K562 (cell line): Measurements from ENCODE around the gene PHF19. TPM values are rescaled to one million over a fixed set of nuclear protein-coding genes. Genes with fewer than 3 reads are reported as not detected.
A peak's percentile ranks its signal among the peaks of the same experiment; 100 is the strongest.

Experiments used
- ATAC-seq: fragments of 200-7000 bp; cut with Tn5 transposase; 3 replicates; pipeline ENCODE4 v1.9.1; 2020; ENCODE audit warnings: moderate library complexity
- BruUV-seq: library from RNA; stranded (reverse); fragments of 400-500 nt; replicated peaks from 2 replicates; lab custom pipeline; 2021; lab: Mats Ljungman, UMichigan
- CTCF ChIA-PET: fragments of 300-600 bp; formaldehyde crosslinking; extraction: SDS; loops from one replicate; lab custom pipeline; 2021; ENCODE audit warnings: low intra/inter-chr PET ratio; lab: Yijun Ruan, JAX
- POLR2A ChIA-PET: fragments of 300-600, 350-650 bp; sonication (Branson Sonifier 250); formaldehyde crosslinking; extraction: SDS; loops from one replicate; lab custom pipeline; 2021; ENCODE audit warnings: antibody characterized with exemption, inconsistent platforms; lab: Yijun Ruan, JAX
- DNase-seq, 4 experiments: peaks; one replicate each; pipeline versions ENCODE4 v3.0.0 to v3.0.0-alpha.2; 2011 to 2018; ENCODE audit warnings: low spot score in 3 of 4, mixed read lengths in 3 of 4; ENCODE audit errors: extremely low read depth in 1 of 4
- FAIRE-seq: peaks from 2 replicates; lab custom pipeline; 2011; peaks lifted over from hg19 to GRCh38; lab: Jason Lieb, UNC
- H2AFZ ChIP-seq: 2 replicates; pipeline ENCODE4 v1.6.0; 2011; ENCODE audit warnings: low read depth, low read length, control low read depth, inconsistent platforms
- H3K27ac ChIP-seq: fragments of 200-600 bp; 3 replicates; pipeline ENCODE4 v1.8.0; 2011; ENCODE audit warnings: low read depth, mild to moderate bottlenecking, control low read depth, inconsistent platforms, low read length, moderate library complexity, mixed read lengths; ENCODE audit errors: extremely low read depth
- H3K27me3 ChIP-seq, 2 experiments: fragments of 300-600 bp in 1 of 2; 2 replicates in 1 of 2; 3 replicates in 1 of 2; pipeline versions ENCODE4 v1.6.0 to v1.8.0; 2011; ENCODE audit warnings: inconsistent platforms in 2 of 2, low read length in 2 of 2, mild to moderate bottlenecking in 1 of 2, mixed read lengths in 1 of 2, moderate library complexity in 1 of 2; ENCODE audit not compliant: control insufficient read depth in 2 of 2, insufficient read depth in 2 of 2
- H3K36me3 ChIP-seq: fragments of 300-600 bp; 3 replicates; pipeline ENCODE4 v1.8.0; 2011; ENCODE audit warnings: mild to moderate bottlenecking, low read length, inconsistent platforms; ENCODE audit not compliant: control insufficient read depth, insufficient read depth
- H3K4me1 ChIP-seq, 2 experiments: fragments of 200-600 bp in 1 of 2; replicated peaks in 1 of 2; 2 replicates in 1 of 2; 3 replicates in 1 of 2; pipeline versions ENCODE4 v1.5.1 to v1.8.0; 2011; ENCODE audit warnings: inconsistent platforms in 2 of 2, low read length in 2 of 2, mild to moderate bottlenecking in 1 of 2, mixed read lengths in 1 of 2, moderate library complexity in 1 of 2; ENCODE audit not compliant: control insufficient read depth in 2 of 2, insufficient read depth in 2 of 2
- H3K4me2 ChIP-seq: 2 replicates; pipeline ENCODE4 v1.6.1; 2011; ENCODE audit warnings: low read length, control low read depth, inconsistent platforms, mixed read lengths; ENCODE audit not compliant: insufficient read depth
- H3K4me3 ChIP-seq: fragments of 200-600 bp; sonication (generic), shearing (Covaris generic); 2 replicates; pipeline ENCODE4 v1.5.1; 2016; ENCODE audit warnings: control low read depth, inconsistent platforms
- H3K79me2 ChIP-seq: fragments of 200-600 bp; 3 replicates; pipeline ENCODE4 v1.8.0; 2011; ENCODE audit warnings: low read length, inconsistent platforms; ENCODE audit not compliant: control insufficient read depth, insufficient read depth
- H3K9ac ChIP-seq, 2 experiments: 2 replicates each; pipeline versions ENCODE4 v1.6.0 to v1.6.1; 2011; ENCODE audit warnings: low read depth in 2 of 2, low read length in 2 of 2, control low read depth in 1 of 2, inconsistent platforms in 1 of 2, mild to moderate bottlenecking in 1 of 2, mixed read lengths in 1 of 2; ENCODE audit not compliant: insufficient read depth in 1 of 2
- H3K9me1 ChIP-seq: one replicate; pipeline ENCODE4 v1.6.0; 2011; ENCODE audit warnings: inconsistent platforms, mild to moderate bottlenecking, low read length, moderate library complexity; ENCODE audit not compliant: control insufficient read depth, insufficient read depth
- H3K9me3 ChIP-seq: replicated peaks from 2 replicates; pipeline ENCODE4 v1.5.1; 2011; ENCODE audit warnings: low read depth, low read length, inconsistent platforms; ENCODE audit not compliant: control insufficient read depth, insufficient read depth
- H4K20me1 ChIP-seq: replicated peaks from 2 replicates; pipeline ENCODE4 v1.6.1; 2011; ENCODE audit warnings: low read length, inconsistent platforms, mixed read lengths; ENCODE audit not compliant: control insufficient read depth, insufficient read depth
- E2F6 ChIP-seq, 2 experiments: IDR thresholded peaks; 2 replicates each; pipeline ENCODE4 v1.6.1; 2011; ENCODE audit warnings: borderline replicate concordance in 1 of 2, control low read depth in 1 of 2, low read depth in 1 of 2, low read length in 1 of 2, mild to moderate bottlenecking in 1 of 2, mixed read lengths in 1 of 2, moderate library complexity in 1 of 2; ENCODE audit not compliant: insufficient read depth in 1 of 2, insufficient read length in 1 of 2, poor library complexity in 1 of 2, severe bottlenecking in 1 of 2; ENCODE audit errors: extremely low read depth in 1 of 2
- XRCC4 ChIP-seq: IDR thresholded peaks from one replicate; pipeline ENCODE4 v1.6.1; 2011; ENCODE audit not compliant: insufficient read depth, insufficient read length; ENCODE audit errors: extremely low read depth
- WGBS: fragments of 100-300 bp; shearing (Covaris generic); methylation state at CpG from one replicate; pipeline ENCODE4 v1.1.6; 2016; ENCODE audit warnings: low coverage, mixed read lengths; ENCODE audit not compliant: insufficient coverage; ENCODE audit errors: missing lambda C conversion rate; 5-methylcytosine and 5-hydroxymethylcytosine counted together
- in situ Hi-C: fragments of 300-500 bp; cut with MboI; formaldehyde crosslinking; loops from 4 replicates; pipeline ENCODE4 v1.15.0; 2018; ENCODE audit warnings: inconsistent platforms, mixed read lengths
- intact Hi-C: fragments of 100-400 bp; cut with micrococcal nuclease; formaldehyde crosslinking; loops from 2 replicates; pipeline ENCODE4 v1.14.2; 2022
- polyA plus RNA-seq, 8 experiments: library from polyadenylated mRNA; depleted of rRNA in 4 of 8; stranded (reverse) in 5 of 8; unstranded in 3 of 8; fragments of >200 nt; fragmentation: Nextera tagmentation in 2 of 8; fragmentation: Illumina TruSeq in 1 of 8; extraction: Ambion mirVana in 2 of 8; extraction: Trizol in 1 of 8; gene quantifications; 2 replicates each; pipeline versions ENCODE4 v1.2.1 to v1.2.3, GENCODE V29; 2011 to 2014; ENCODE audit warnings: inconsistent platforms in 1 of 8, missing spikeins in 1 of 8
- total RNA-seq, 7 experiments: library from RNA; depleted of rRNA in 6 of 7; stranded (reverse); fragments of >200 nt in 6 of 7; fragmentation: Illumina TruSeq in 2 of 7; extraction: Trizol in 2 of 7; gene quantifications; 2 replicates each; pipeline versions ENCODE4 v1.2.1 to v1.2.3, GENCODE V29; 2011 to 2021; ENCODE audit warnings: low replicate concordance in 1 of 7

The PHF19 gene
- total and polyA plus RNA-seq, 9 of the 15 experiments (the other 6 are each of a cell fraction or from before 2014, with no cell fraction given): 95.8 to 403 (median 255) TPM

GRCh38 chr9:120909904-120910303, 32.9 kb upstream of the PHF19 start:
- no peak overlapping the region for H3K27ac ChIP-seq
- FAIRE-seq: no peak

More at GRCh38 chr9:120909904-120910303, 32.9 kb upstream of the PHF19 start:
- BruUV-seq: no TSS peak
- CTCF ChIA-PET: no interaction called here
- H3K4me3 ChIP-seq: no peak overlapping the region
- H3K79me2 ChIP-seq: no peaks in the 10 kb centered on the region
- WGBS: 13% methylated on average over 5 of the region's 5 CpGs
- DNase-seq (no peak), ATAC-seq (no peak)
- H3K27me3 ChIP-seq: no peaks in the 10 kb centered on the region
- H2AFZ ChIP-seq: no peak overlapping the region
- no peaks in the 10 kb centered on the region for H3K9me3 ChIP-seq
- TF ChIP-seq XRCC4 (no peak), E2F6 (IDR thresholded peaks at IDR 0.05; ENCODE audit: borderline replicate concordance in 1 of 2, extremely low read depth in 1 of 2, insufficient read depth in 1 of 2, insufficient read length in 1 of 2, low read depth in 1 of 2, low read length in 1 of 2, poor library complexity in 1 of 2, severe bottlenecking in 1 of 2) (peak in 1 of 2 experiments; percentile 14)
- no peaks in the 10 kb centered on the region for H4K20me1 ChIP-seq
- no peaks in the 10 kb centered on the region for H3K9me1 ChIP-seq
- no peak overlapping the region for H3K9ac ChIP-seq
- intact Hi-C loops: no loop called here
- H3K4me1 ChIP-seq: peaks cover 20 to 22% of the 10 kb centered on the region in 2 experiments; a peak in 4 of 5 replicates
- POLR2A ChIA-PET: interaction anchor here (1.4 kb wide), 1 partner anchor 10 kb away, joined by 3 read pairs; no protein-coding TSS in a partner anchor
- H3K4me2 ChIP-seq: no peak overlapping the region
- in situ Hi-C loops: no loop called here
- H3K36me3 ChIP-seq: no peaks in the 10 kb centered on the region
